Muscle of leg (tissue), 11 donors: ENCODE measurements around the gene AKAP13. TPM values are rescaled to one million over a fixed set of nuclear protein-coding genes. Genes with fewer than 3 reads are reported as not detected.
A peak's percentile ranks its signal among the peaks of the same experiment; 100 is the strongest.

ENCODE experiments used
- DNase-seq: peaks from one replicate; pipeline ENCODE4 v3.0.0; 2013
- H3K27ac ChIP-seq: one replicate; pipeline ENCODE4 v1.5.1; 2013; ENCODE audit warnings: mild to moderate bottlenecking, low read length, control low read depth
- H3K27me3 ChIP-seq: one replicate; pipeline ENCODE4 v1.6.1; 2013; ENCODE audit warnings: low read length; ENCODE audit not compliant: control insufficient read depth, insufficient read depth
- H3K36me3 ChIP-seq: one replicate; pipeline ENCODE4 v1.6.1; 2013; ENCODE audit warnings: low read length; ENCODE audit not compliant: control insufficient read depth, insufficient read depth
- H3K4me1 ChIP-seq: one replicate; pipeline ENCODE4 v1.6.1; 2013; ENCODE audit warnings: low read length; ENCODE audit not compliant: control insufficient read depth, insufficient read depth
- H3K4me3 ChIP-seq: one replicate; pipeline ENCODE4 v1.5.1; 2013; ENCODE audit warnings: low read length, control low read depth
- H3K9me3 ChIP-seq: replicated peaks from 2 replicates; pipeline ENCODE4 v1.6.1; 2013; ENCODE audit warnings: low read depth, low read length; ENCODE audit not compliant: control insufficient read depth
- WGBS: methylation state at CpG from one replicate; pipeline ENCODE4 v1.1.5; 2013; ENCODE audit warnings: missing lambda C conversion rate; ENCODE audit not compliant: insufficient coverage; 5-methylcytosine and 5-hydroxymethylcytosine counted together
- polyA plus RNA-seq, 8 donors: library from polyadenylated mRNA; unstranded; fragments of 120-200 nt; gene quantifications; one replicate each; pipeline versions ENCODE4 v1.2.1 to v1.2.3, GENCODE V29; 2013; ENCODE audit warnings: inconsistent platforms in 1 of 8, low replicate concordance in 1 of 8; ENCODE audit not compliant: insufficient read length in 8 of 8, insufficient read depth in 1 of 8
- total RNA-seq: library from RNA; stranded (reverse); fragments of 120-200 nt; gene quantifications from one replicate; pipeline ENCODE4 v1.2.4, GENCODE V29; 2013

AKAP13 gene
- total and polyA plus RNA-seq, 9 donors: 65.2 to 90.9 (median 80.1) TPM

- Histone ChIP-seq H3K9me3 (no peaks in the 10 kb centered on the region), H3K27me3 (no peaks in the 10 kb centered on the region), H3K27ac (no peak overlapping the region), H3K4me1 (peaks cover 48% of the 10 kb centered on the region), H3K36me3 (no peaks in the 10 kb centered on the region), H3K4me3 (no peak overlapping the region)
- DNase-seq: no peak
- whole genome bisulfite sequencing: 72% methylated on average over 14 of the region's 18 CpGs
Measured at GRCh38 chr15:85777250-85778106, 397.1 kb downstream of the AKAP13 start.

GRCh38 chr15:85778107-85778776 lies 397.8 kb downstream of the AKAP13 start:
- Histone ChIP-seq H3K9me3 (no peaks in the 10 kb centered on the region), H3K27ac (no peak overlapping the region), H3K27me3 (no peaks in the 10 kb centered on the region), H3K4me3 (no peak overlapping the region), H3K36me3 (no peaks in the 10 kb centered on the region), H3K4me1 (peaks cover 43% of the 10 kb centered on the region)
- no peak for DNase-seq
- 71% methylated on average over 4 of the region's 10 CpGs for WGBS

- no peak for DNase-seq
- Histone ChIP-seq H3K27me3 (no peaks in the 10 kb centered on the region), H3K9me3 (no peaks in the 10 kb centered on the region), H3K4me1 (peaks cover 43% of the 10 kb centered on the region), H3K4me3 (no peak overlapping the region), H3K36me3 (no peaks in the 10 kb centered on the region), H3K27ac (no peak overlapping the region)
- WGBS: no CpG with 5 or more reads among the region's 1 CpG
Measured at GRCh38 chr15:85779249-85779648, 398.8 kb downstream of the AKAP13 start.

- H3K27ac ChIP-seq: no peak overlapping the region
- H3K36me3 ChIP-seq: no peaks in the 10 kb centered on the region
- 69% methylated on average over 4 of the region's 8 CpGs for WGBS
- DNase-seq: no peak
- no peaks in the 10 kb centered on the region for H3K9me3 ChIP-seq
- H3K4me3 ChIP-seq: no peak overlapping the region
- peaks cover 46% of the 10 kb centered on the region for H3K4me1 ChIP-seq
- no peaks in the 10 kb centered on the region for H3K27me3 ChIP-seq
Measured at GRCh38 chr15:85780225-85780985, 400.0 kb downstream of the AKAP13 start.

- Histone ChIP-seq H3K4me3 (no peak overlapping the region), H3K9me3 (no peaks in the 10 kb centered on the region), H3K27me3 (no peaks in the 10 kb centered on the region), H3K4me1 (peaks cover 53% of the 10 kb centered on the region), H3K36me3 (no peaks in the 10 kb centered on the region), H3K27ac (no peak overlapping the region)
- WGBS: 89% methylated on average over 3 of the region's 7 CpGs
- DNase-seq: no peak
Measured at GRCh38 chr15:85781099-85781498, 400.7 kb downstream of the AKAP13 start.

GRCh38 chr15:85782064-85782463 lies 401.7 kb downstream of the AKAP13 start:
- H3K9me3 ChIP-seq: no peaks in the 10 kb centered on the region
- no peak overlapping the region for H3K27ac ChIP-seq
- H3K4me3 ChIP-seq: no peak overlapping the region
- H3K36me3 ChIP-seq: no peaks in the 10 kb centered on the region
- WGBS: 72% methylated on average over 5 of the region's 6 CpGs
- no peaks in the 10 kb centered on the region for H3K27me3 ChIP-seq
- no peak for DNase-seq
- H3K4me1 ChIP-seq: peaks cover 57% of the 10 kb centered on the region

- DNase-seq: no peak
- 45% methylated on average over 6 of the region's 10 CpGs for WGBS
- Histone ChIP-seq H3K9me3 (no peaks in the 10 kb centered on the region), H3K27ac (peak overlapping the region; percentile 31), H3K36me3 (peaks cover 4% of the 10 kb centered on the region), H3K27me3 (no peaks in the 10 kb centered on the region), H3K4me1 (peaks cover 38% of the 10 kb centered on the region), H3K4me3 (no peak overlapping the region)
Measured at GRCh38 chr15:85785887-85786780, 405.7 kb downstream of the AKAP13 start.

- no peaks in the 10 kb centered on the region for H3K9me3 ChIP-seq
- H3K27me3 ChIP-seq: no peaks in the 10 kb centered on the region
- H3K4me3 ChIP-seq: no peak overlapping the region
- H3K36me3 ChIP-seq: peaks cover 4% of the 10 kb centered on the region
- DNase-seq: no peak
- 67% methylated on average over 2 of the region's 3 CpGs for WGBS
- peaks cover 36% of the 10 kb centered on the region for H3K4me1 ChIP-seq
- H3K27ac ChIP-seq: no peak overlapping the region
Measured at GRCh38 chr15:85786781-85787114, 406.3 kb downstream of the AKAP13 start.

- no peaks in the 10 kb centered on the region for H3K9me3 ChIP-seq
- peaks cover 43% of the 10 kb centered on the region for H3K4me1 ChIP-seq
- no peak overlapping the region for H3K4me3 ChIP-seq
- H3K27me3 ChIP-seq: peaks cover 3% of the 10 kb centered on the region
- peaks cover 4% of the 10 kb centered on the region for H3K36me3 ChIP-seq
- no peak for DNase-seq
- H3K27ac ChIP-seq: no peak overlapping the region
- 89% methylated on average over 9 of the region's 12 CpGs for WGBS
Measured at GRCh38 chr15:85788771-85789495, 408.5 kb downstream of the AKAP13 start.
